Measurements from ENCODE around the gene PRC1.

Gene PRC1

DNA sequence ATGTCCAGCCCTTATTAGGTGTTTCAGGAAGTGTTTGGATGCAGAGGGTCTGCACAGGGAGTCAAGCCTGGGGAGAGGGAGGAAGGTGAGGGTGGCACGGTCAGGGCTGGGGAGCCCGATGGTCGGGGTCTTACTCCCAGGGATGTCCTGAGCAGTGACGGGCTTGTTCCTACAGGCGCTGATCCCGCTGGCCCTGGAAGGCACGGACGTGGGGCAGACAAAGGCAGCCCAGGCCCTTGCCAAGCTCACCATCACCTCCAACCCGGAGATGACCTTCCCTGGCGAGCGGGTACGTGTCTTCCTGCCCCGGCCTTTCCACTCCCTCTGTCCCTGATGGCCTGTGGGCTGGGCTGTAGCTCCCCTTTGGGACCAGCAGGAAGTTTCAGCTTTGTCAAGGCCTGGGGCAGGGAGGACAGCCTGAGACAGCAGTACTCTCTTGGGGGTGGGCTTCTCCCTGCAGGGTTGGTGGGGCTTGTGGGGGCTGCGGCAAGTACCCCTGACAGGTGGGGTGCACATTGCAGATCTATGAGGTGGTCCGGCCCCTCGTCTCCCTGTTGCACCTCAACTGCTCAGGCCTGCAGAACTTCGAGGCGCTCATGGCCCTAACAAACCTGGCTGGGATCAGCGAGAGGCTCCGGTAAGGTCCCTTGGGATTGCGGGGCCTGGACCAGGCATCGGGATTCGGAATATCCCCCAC, 44.2 kb downstream of the PRC1 start:
- peaks cover 7 to 11% of the 10 kb centered on the region in 2 experiments for H3K4me1 ChIP-seq (ENCODE audit: control insufficient read depth in 1 of 2, insufficient read depth in 1 of 2, low read depth in 1 of 2, low read length in 1 of 2)
- no peak overlapping the region for H3K4me3 ChIP-seq (ENCODE audit: low read depth in 1 of 2, low read length in 1 of 2)
- no peak overlapping the region for H3K27ac ChIP-seq
- H3K27me3 ChIP-seq: no peaks in the 10 kb centered on the region
- no peaks in the 10 kb centered on the region for H3K9me3 ChIP-seq
- TF ChIP-seq CTCF (IDR thresholded peaks at IDR 0.05): no peak
- peaks cover 79% of the 10 kb centered on the region for H3K36me3 ChIP-seq

DNA sequence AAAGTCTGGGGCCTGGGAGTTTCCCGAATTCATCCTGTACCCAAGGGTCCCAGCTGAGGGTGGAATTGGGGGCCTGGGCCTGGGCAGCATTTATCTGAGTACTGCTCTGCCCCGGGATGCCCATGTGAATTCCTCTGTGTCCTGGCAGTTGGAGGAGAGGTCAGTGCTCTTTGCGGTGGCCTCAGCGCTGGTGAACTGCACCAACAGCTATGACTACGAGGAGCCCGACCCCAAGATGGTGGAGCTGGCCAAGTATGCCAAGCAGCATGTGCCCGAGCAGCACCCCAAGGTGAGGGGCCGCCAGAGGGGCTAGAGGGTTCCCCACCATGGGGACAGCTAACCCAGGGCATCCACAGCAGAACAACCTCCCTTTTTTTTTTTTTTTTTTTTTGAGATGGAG, 45.8 kb downstream of the PRC1 start:
- Histone ChIP-seq H3K36me3 (peaks cover 88% of the 10 kb centered on the region), H3K27ac (no peak overlapping the region), H3K9me3 (no peaks in the 10 kb centered on the region), H3K27me3 (no peaks in the 10 kb centered on the region), H3K4me3 (ENCODE audit: low read depth in 1 of 2, low read length in 1 of 2) (no peak overlapping the region), H3K4me1 (ENCODE audit: control insufficient read depth in 1 of 2, insufficient read depth in 1 of 2, low read depth in 1 of 2, low read length in 1 of 2) (peaks cover 8 to 11% of the 10 kb centered on the region in 2 experiments)
- TF ChIP-seq CTCF (IDR thresholded peaks at IDR 0.05): no peak

- no peaks in the 10 kb centered on the region for H3K9me3 ChIP-seq
- no peaks in the 10 kb centered on the region for H3K27me3 ChIP-seq
- H3K36me3 ChIP-seq: peaks cover 88% of the 10 kb centered on the region
- H3K27ac ChIP-seq: no peak overlapping the region
- no peak overlapping the region for H3K4me3 ChIP-seq (ENCODE audit: low read depth in 1 of 2, low read length in 1 of 2)
- peaks cover 8 to 11% of the 10 kb centered on the region in 2 experiments for H3K4me1 ChIP-seq (ENCODE audit: control insufficient read depth in 1 of 2, insufficient read depth in 1 of 2, low read depth in 1 of 2, low read length in 1 of 2)
- TF ChIP-seq CTCF (IDR thresholded peaks at IDR 0.05): no peak
Measured at GRCh38 chr15:90947577-90948357, 46.6 kb downstream of the PRC1 start.

GRCh38 chr15:90946941-90947576, 47.3 kb downstream of the PRC1 start:
- peaks cover 88% of the 10 kb centered on the region for H3K36me3 ChIP-seq
- TF ChIP-seq CTCF (IDR thresholded peaks at IDR 0.05): no peak

DNA sequence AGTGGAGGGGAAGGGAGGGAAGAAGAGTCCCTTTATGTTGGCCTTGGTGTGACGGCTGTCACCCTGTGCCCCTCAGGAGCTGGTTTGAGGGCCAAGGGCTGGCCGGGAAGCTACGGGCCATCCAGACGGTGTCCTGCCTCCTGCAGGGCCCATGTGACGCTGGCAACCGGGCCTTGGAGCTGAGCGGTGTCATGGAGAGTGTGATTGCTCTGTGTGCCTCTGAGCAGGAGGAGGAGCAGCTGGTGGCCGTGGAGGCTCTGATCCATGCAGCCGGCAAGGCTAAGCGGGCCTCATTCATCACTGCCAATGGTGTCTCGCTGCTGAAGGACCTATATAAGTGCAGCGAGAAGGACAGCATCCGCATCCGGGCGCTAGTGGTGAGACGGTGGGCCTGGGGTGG, 47.8 kb downstream of the PRC1 start:
- H3K9me3 ChIP-seq: no peaks in the 10 kb centered on the region
- no peaks in the 10 kb centered on the region for H3K27me3 ChIP-seq
- peaks cover 8 to 11% of the 10 kb centered on the region in 2 experiments for H3K4me1 ChIP-seq (ENCODE audit: control insufficient read depth in 1 of 2, insufficient read depth in 1 of 2, low read depth in 1 of 2, low read length in 1 of 2)
- no peak overlapping the region for H3K27ac ChIP-seq
- H3K36me3 ChIP-seq: peaks cover 88% of the 10 kb centered on the region
- no peak overlapping the region for H3K4me3 ChIP-seq (ENCODE audit: low read depth in 1 of 2, low read length in 1 of 2)
- no peak for TF ChIP-seq CTCF (IDR thresholded peaks at IDR 0.05)

More at GRCh38 chr15:90946941-90947576, 47.3 kb downstream of the PRC1 start:
- Histone ChIP-seq H3K4me1 (ENCODE audit: control insufficient read depth in 1 of 2, insufficient read depth in 1 of 2, low read depth in 1 of 2, low read length in 1 of 2) (peaks cover 8 to 11% of the 10 kb centered on the region in 2 experiments), H3K9me3 (no peaks in the 10 kb centered on the region), H3K27me3 (no peaks in the 10 kb centered on the region), H3K4me3 (ENCODE audit: low read depth in 1 of 2, low read length in 1 of 2) (no peak overlapping the region), H3K27ac (no peak overlapping the region)

All from neutrophil (primary cell).